Myocyte (in vitro differentiated cells): ENCODE measurements around the gene SNX1. TPM values are rescaled to one million over a fixed set of nuclear protein-coding genes. Genes with fewer than 3 reads are reported as not detected.

Source experiments
- DNase-seq: peaks from one replicate; pipeline ENCODE4 v3.0.0-alpha.2; 2012; ENCODE audit warnings: low read depth
- total RNA-seq: library from RNA; depleted of rRNA; stranded (reverse); fragments of >200 nt; gene quantifications from 2 replicates; pipeline ENCODE4 v1.2.3, GENCODE V29; 2014

The SNX1 gene
- total RNA-seq, 1 donor from 2014 or later: 27.8 TPM

DNA sequence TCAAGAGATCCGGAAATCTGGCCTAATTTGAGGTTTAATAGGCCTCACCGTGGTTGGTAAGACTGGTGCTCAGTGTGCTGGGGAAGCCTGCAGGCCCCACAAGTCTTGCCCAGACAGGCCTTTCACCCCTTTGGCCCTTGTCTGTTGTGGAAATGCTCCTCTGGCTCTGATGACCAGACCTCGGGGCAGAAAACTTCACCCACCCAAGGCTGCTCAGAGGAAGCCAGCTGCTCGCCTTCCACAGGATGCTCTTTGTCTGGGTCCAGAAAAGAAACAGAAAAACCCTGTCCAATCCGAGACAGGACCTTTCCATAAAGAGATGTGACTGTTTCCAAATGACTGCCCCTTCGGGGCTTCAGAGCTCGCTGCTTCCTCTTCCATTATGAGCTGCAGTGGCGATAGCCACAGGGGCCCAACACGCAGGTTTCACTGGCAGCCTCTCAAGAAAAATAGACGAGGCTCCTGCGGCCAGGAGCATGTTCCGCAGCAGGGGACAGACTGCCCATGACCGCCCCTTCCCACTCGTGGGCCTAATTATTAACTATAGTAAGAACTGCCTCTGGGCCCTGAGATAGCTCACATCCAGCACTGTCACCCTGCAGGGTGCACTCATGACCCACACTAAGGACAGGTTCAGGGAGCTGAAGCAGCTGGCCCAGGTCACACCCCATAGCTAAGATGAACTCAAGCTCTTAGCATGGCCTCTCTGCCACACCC, 48.9 kb downstream of the SNX1 start:
- DNase-seq: peak; percentile 62

DNA sequence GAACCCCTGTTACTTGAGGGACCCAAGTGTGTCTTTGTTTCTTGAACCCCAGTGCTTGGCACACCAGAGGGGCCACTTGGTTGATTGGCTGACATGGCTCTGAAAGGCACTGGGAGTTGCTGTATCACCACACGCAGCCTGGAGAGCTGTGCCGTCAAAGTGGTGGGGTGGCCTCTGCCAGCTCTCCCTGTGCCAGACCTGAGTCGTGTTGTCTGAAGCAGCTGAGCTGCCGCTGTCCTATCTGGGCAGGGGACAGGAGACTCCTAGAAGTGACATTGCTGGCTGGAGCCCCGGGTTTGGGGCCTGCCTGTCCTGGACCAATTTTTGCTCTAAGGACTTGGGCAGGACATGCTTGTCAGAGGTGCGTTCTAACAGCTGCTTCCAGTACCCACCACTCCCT, 50.3 kb downstream of the SNX1 start:
- no peak for DNase-seq

DNA sequence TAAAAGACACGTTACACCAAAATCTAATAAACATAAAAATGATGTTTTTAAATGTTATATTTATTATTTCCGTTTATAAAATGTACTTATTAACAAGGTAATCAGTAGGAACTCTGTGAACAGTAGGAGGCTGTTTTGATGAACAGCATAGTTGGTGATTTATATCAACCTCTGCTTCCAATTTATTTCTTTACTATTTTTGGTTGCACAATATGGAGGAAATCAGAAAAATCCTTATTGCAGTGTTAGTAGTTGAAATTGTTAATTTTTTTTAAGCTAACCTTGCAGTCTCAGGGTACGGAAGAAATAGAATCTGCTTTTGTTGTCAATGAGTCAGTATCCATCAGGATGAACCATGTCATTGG, 50.7 kb downstream of the SNX1 start:
- DNase-seq: no peak

GRCh38 chr15:64146885-64147681, 51.3 kb downstream of the SNX1 start:
- DNase-seq: no peak

DNA sequence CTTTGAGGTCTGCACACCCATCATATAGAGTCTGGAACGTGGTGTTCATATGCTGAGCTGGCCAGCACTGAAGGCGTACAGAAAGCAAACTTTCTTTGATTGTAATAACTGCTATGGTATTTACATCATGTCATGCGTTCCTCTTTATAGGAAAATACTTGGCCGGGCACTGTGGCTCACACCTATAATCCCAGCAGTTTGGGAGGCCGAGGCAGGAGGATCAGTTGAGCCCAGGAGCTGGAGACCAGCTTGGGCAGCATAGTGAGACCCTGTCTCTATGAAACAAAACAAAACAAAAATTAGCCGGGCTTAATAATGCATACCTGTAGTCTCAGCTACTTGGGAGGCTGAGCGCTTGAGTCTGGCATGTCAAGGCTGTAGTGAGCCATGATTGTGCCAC, 52.4 kb downstream of the SNX1 start:
- DNase-seq: no peak

DNA sequence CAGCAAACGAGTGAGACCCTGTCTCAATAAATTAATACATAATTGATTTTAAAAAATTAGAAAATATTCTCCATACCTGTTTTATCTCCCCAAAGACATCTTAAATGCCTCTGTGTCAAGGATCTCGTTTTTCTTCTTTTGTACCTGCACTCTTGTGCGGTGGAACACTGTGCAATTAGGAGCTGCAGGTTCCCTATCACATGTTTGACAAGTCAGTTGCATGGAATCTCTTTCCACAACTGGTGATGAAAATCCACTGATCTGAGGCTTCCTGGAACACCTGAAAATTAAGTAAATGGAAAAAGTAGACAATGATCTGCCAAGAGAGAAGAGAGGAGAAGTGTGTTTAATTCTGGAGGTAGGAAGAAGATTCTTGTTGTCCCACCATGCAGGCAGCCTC, 52.8 kb downstream of the SNX1 start:
- DNase-seq: no peak

DNA sequence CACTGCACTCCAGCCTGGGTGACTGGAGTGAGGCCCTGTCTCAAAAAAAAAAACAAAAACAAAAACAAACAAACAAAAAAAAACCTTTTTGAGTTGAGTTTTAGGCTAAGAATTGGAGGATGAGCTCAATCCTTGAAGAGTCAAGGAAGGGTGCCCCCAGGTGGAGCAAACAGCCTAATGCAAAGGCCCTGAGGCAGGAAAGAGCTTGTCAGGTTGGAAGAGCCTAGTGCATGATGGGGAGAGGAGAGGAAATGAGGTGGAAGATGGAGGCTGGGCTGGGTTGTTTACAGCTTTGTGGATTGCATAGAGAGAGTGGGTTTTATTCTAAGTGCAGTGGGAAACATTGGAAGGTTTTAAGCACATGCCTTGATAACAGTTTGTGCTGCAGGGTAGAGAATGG, 53.6 kb downstream of the SNX1 start:
- no peak for DNase-seq

DNA sequence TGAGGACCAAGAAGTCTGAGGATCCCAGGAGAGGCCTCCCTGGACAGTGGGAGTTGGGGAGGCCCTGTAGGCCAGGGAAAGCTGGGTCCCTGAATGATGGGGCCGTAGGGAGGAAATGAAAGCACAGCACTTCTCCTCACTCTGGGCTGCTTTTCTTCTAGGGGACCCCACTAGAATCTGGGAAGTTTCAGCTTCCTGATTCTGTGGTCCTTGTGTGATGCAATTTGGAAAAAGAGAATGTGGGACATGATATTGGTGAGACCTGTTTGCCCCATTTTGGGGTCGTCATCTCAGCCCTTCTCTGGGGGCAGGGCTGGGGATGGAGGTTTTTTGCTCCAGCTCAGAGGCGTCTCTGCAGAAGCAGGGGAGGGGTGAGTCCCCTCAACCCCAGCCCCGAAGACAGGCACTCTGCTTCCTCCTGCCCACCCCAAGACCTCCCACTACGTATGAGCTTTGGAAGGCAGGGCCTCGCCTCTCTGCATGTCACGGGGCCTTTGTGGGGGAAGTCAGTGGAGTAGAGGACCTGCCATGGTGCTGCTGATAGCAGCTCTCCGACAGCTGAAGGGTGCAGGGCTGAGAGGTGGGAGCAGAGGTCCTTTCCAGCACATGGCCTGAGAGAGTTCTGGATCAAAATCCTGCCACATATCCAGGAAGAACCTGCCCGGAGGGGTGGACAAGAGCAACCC, 54.3 kb downstream of the SNX1 start:
- DNase-seq: no peak

GRCh38 chr15:64151727-64152506, 56.1 kb downstream of the SNX1 start, which contains the start of gene SNX22:
Gene SNX22, plus strand, starts transcription at chr15:64151731. Its CDS starts 45 bp downstream, at chr15:64151776.
- no peak for DNase-seq

GRCh38 chr15:64152507-64153387, 57.0 kb downstream of the SNX1 start:
- no peak for DNase-seq

DNA sequence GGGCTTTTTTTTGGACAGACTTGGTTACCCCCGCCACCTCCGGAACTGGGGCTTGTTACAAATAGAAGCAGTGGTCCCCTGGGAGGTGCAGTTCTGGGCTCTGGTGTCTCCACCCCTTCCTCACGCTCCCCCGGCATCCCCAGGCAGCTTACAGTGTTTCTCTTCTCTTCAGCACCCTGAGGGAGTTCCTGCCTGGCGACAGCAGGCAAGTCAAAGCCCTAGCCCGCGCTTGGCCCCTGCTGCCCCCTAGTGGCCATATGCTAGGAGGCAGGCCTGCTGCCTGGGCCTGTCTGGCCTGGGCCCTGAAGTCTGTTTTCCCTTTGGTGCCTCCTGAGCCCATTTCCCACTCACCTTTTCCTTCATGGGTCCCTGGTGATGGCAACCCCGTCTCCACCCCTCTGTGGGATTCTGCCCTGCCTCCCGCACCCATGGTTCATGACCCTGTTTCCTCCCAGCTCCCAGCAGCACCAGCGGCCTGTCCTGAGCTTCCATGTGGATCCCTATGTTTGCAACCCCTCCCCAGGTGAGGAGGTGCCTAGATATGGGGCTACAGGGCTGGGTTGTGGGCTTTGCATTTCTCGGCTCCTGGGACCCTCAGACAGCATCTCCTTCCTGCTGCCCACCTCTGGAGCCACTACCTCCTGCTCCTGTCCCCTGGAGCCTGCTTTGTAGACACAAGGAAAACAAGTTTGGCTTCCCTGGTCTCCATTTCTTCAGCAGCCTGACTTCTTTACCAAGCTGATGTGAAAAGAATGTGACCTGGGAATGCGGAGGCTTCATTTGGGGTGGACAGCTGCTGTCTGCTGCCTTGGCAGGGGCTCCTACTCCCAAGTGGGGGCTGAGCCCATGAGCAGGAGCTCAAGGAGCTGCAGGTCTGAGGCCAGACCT, 57.9 kb downstream of the SNX1 start:
- DNase-seq: peak; percentile 87

GRCh38 chr15:64155802-64156651, 60.2 kb downstream of the SNX1 start:
- DNase-seq: no peak

- DNase-seq: peak; percentile 38
These were observed 61.0 kb downstream of the SNX1 start for GRCh38 chr15:64156652-64157331.

- no peak for DNase-seq
These were observed 61.9 kb downstream of the SNX1 start for GRCh38 chr15:64157599-64158125.

GRCh38 chr15:64158363-64159134, 62.8 kb downstream of the SNX1 start:
- no peak for DNase-seq

GRCh38 chr15:64161688-64162477, 66.1 kb downstream of the SNX1 start:
- no peak for DNase-seq
